Esophagus squamous epithelium (tissue), 4 donors: ENCODE results near the gene ITGB7.

ENCODE experiments used
- POLR2A ChIP-seq, 4 donors: fragments of 450-650 bp; IDR thresholded peaks; one replicate each; pipeline ENCODE4 v1.6.1; 2017; ENCODE audit warnings: antibody characterized with exemption in 4 of 4, mild to moderate bottlenecking in 4 of 4, moderate library complexity in 3 of 4
- TF ChIP-seq, protein P1 (sequence below), 6 experiments: fragments of 450-650 bp in 4 of 6; fragments of 200-600 bp in 2 of 6; sonication (generic) in 2 of 6; IDR thresholded peaks; one replicate each; pipeline ENCODE4 v1.5.1; 2016 to 2019; ENCODE audit warnings: antibody characterized with exemption in 6 of 6, mild to moderate bottlenecking in 4 of 6, moderate library complexity in 4 of 6

DNA sequence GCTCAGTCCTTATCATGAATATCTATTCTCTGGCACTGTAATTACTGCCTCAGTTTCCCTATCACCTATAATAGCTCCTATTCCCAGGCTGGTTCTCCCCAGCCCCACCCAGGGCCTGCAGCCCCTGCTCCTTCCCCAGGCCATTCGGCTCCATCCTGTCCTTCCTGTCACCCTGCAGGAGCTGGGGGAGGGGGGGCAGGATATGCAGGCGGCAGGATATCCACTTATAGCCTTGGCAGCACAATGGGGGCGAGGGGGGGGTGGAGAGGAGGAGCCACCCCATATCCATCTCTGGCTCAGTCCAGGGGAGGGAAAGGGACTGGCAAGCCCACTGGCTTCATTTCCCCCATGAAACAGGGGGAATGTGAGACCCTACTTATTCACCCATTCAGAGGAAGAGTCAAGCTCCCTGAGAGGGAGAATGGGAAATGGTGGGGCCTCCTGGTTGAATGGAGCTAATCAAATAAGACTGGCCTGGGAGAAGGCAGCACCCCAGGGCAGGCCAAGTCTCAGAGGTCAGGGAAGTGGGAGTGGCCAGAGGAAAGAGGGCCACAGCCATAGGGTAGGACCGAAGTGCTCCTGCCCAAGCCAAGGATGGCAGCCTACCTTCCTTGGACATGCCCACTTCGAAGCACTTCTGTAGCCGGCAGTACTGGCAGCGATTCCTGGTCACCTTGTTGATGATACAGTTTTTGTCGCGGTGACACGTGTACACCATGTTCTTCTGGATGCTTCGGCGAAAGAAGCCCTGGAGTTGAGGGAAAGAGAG lies 7.8 kb upstream of the ITGB7 start:
- TF ChIP-seq, protein P1, sequence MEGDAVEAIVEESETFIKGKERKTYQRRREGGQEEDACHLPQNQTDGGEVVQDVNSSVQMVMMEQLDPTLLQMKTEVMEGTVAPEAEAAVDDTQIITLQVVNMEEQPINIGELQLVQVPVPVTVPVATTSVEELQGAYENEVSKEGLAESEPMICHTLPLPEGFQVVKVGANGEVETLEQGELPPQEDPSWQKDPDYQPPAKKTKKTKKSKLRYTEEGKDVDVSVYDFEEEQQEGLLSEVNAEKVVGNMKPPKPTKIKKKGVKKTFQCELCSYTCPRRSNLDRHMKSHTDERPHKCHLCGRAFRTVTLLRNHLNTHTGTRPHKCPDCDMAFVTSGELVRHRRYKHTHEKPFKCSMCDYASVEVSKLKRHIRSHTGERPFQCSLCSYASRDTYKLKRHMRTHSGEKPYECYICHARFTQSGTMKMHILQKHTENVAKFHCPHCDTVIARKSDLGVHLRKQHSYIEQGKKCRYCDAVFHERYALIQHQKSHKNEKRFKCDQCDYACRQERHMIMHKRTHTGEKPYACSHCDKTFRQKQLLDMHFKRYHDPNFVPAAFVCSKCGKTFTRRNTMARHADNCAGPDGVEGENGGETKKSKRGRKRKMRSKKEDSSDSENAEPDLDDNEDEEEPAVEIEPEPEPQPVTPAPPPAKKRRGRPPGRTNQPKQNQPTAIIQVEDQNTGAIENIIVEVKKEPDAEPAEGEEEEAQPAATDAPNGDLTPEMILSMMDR (IDR thresholded peaks at IDR 0.05), result no peak
- TF ChIP-seq POLR2A (IDR thresholded peaks at IDR 0.05), result no peak
